SK-N-SH (cell line): ENCODE measurements around the gene C14orf180.

Source experiments
- EP300 ChIP-seq, 2 experiments: IDR thresholded peaks; 2 replicates each; pipeline versions ENCODE4 v1.4.0 to v1.6.1; 2012; ENCODE audit warnings: borderline replicate concordance in 1 of 2, low read depth in 1 of 2, low read length in 1 of 2
- GATA2 ChIP-seq: sonication (generic); formaldehyde crosslinking; IDR thresholded peaks from 2 replicates; pipeline ENCODE4 v1.5.0; 2020; ENCODE audit warnings: mild to moderate bottlenecking, missing genetic modification reagents
- POLR2AphosphoS5 ChIP-seq: IDR thresholded peaks from 2 replicates; pipeline ENCODE4 v1.6.1; 2012; ENCODE audit warnings: low read depth, low read length
- RAD21 ChIP-seq: IDR thresholded peaks from 2 replicates; pipeline ENCODE4 v1.6.1; 2012; ENCODE audit warnings: mild to moderate bottlenecking, low read length
- RFX5 ChIP-seq: IDR thresholded peaks from 2 replicates; pipeline ENCODE4 v1.6.1; 2012; ENCODE audit warnings: mild to moderate bottlenecking, improper control_type of control experiment, low read length
- TAF1 ChIP-seq: IDR thresholded peaks from 2 replicates; pipeline ENCODE4 v1.6.1; 2012; ENCODE audit warnings: low read depth, mild to moderate bottlenecking, low read length, moderate library complexity, borderline replicate concordance
- YY1 ChIP-seq: IDR thresholded peaks from 2 replicates; pipeline ENCODE4 v1.4.0; 2012; ENCODE audit warnings: low read depth, mild to moderate bottlenecking
- TF ChIP-seq, protein P1 (sequence below): fragments of 200-600 bp; sonication (generic); IDR thresholded peaks from 2 replicates; pipeline ENCODE4 v1.6.1; 2017; ENCODE audit warnings: antibody characterized with exemption, mild to moderate bottlenecking, moderate library complexity
- TF ChIP-seq, protein P2 (sequence below): IDR thresholded peaks from 2 replicates; pipeline ENCODE4 v1.4.0; 2012; ENCODE audit warnings: low read depth
- TF ChIP-seq, protein P3 (sequence below): IDR thresholded peaks from 2 replicates; pipeline ENCODE4 v1.4.0; 2012; ENCODE audit warnings: low read depth, borderline replicate concordance

GRCh38 chr14:104592292-104592672 is 12.7 kb downstream of the C14orf180 start:
- no peak for TF ChIP-seq POLR2AphosphoS5
- TF ChIP-seq EP300 (IDR thresholded peaks at IDR 0.05; ENCODE audit: borderline replicate concordance in 1 of 2, low read depth in 1 of 2, low read length in 1 of 2): no peak
- TF ChIP-seq, protein P1, sequence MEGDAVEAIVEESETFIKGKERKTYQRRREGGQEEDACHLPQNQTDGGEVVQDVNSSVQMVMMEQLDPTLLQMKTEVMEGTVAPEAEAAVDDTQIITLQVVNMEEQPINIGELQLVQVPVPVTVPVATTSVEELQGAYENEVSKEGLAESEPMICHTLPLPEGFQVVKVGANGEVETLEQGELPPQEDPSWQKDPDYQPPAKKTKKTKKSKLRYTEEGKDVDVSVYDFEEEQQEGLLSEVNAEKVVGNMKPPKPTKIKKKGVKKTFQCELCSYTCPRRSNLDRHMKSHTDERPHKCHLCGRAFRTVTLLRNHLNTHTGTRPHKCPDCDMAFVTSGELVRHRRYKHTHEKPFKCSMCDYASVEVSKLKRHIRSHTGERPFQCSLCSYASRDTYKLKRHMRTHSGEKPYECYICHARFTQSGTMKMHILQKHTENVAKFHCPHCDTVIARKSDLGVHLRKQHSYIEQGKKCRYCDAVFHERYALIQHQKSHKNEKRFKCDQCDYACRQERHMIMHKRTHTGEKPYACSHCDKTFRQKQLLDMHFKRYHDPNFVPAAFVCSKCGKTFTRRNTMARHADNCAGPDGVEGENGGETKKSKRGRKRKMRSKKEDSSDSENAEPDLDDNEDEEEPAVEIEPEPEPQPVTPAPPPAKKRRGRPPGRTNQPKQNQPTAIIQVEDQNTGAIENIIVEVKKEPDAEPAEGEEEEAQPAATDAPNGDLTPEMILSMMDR: no peak
- TF ChIP-seq RFX5: no peak
- no peak for TF ChIP-seq TAF1
- TF ChIP-seq, protein P2, sequence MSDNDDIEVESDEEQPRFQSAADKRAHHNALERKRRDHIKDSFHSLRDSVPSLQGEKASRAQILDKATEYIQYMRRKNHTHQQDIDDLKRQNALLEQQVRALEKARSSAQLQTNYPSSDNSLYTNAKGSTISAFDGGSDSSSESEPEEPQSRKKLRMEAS: no peak
- TF ChIP-seq YY1: no peak
- TF ChIP-seq, protein P3, sequence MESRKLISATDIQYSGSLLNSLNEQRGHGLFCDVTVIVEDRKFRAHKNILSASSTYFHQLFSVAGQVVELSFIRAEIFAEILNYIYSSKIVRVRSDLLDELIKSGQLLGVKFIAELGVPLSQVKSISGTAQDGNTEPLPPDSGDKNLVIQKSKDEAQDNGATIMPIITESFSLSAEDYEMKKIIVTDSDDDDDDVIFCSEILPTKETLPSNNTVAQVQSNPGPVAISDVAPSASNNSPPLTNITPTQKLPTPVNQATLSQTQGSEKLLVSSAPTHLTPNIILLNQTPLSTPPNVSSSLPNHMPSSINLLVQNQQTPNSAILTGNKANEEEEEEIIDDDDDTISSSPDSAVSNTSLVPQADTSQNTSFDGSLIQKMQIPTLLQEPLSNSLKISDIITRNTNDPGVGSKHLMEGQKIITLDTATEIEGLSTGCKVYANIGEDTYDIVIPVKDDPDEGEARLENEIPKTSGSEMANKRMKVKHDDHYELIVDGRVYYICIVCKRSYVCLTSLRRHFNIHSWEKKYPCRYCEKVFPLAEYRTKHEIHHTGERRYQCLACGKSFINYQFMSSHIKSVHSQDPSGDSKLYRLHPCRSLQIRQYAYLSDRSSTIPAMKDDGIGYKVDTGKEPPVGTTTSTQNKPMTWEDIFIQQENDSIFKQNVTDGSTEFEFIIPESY: no peak
- TF ChIP-seq GATA2 (CRISPR knock-in tag): no peak
- no peak for TF ChIP-seq RAD21
